GM23248 (cell line): ENCODE measurements around the gene RBM47. TPM values are rescaled to one million over a fixed set of nuclear protein-coding genes. Genes with fewer than 3 reads are reported as not detected.

Source experiments
- DNase-seq: peaks from one replicate; pipeline ENCODE4 v3.0.0-alpha.2; 2015
- H2AFZ ChIP-seq: fragments of 200-600 bp; sonication (generic); 2 replicates; pipeline ENCODE4 v1.6.1; 2016; ENCODE audit warnings: antibody characterized with exemption
- H3F3A ChIP-seq: fragments of 200-600 bp; sonication (generic); 2 replicates; pipeline ENCODE4 v1.6.1; 2016; ENCODE audit warnings: mild to moderate bottlenecking, antibody characterized with exemption, mixed run types; ENCODE audit not compliant: insufficient read depth
- H3K27ac ChIP-seq: fragments of 200-600 bp; sonication (generic); 2 replicates; pipeline ENCODE4 v1.5.1; 2016; ENCODE audit warnings: mild to moderate bottlenecking
- H3K27me3 ChIP-seq: fragments of 200-600 bp; sonication (generic); replicated peaks from 2 replicates; pipeline ENCODE4 v1.6.1; 2016; ENCODE audit warnings: mild to moderate bottlenecking; ENCODE audit not compliant: insufficient read depth
- H3K36me3 ChIP-seq: fragments of 200-600 bp; sonication (generic); 2 replicates; pipeline ENCODE4 v1.6.1; 2016; ENCODE audit warnings: low read depth, mild to moderate bottlenecking
- H3K4me1 ChIP-seq: fragments of 200-600 bp; sonication (generic); 2 replicates; pipeline ENCODE4 v1.6.1; 2016; ENCODE audit warnings: mild to moderate bottlenecking; ENCODE audit not compliant: insufficient read depth
- H3K4me2 ChIP-seq: fragments of 200-600 bp; sonication (generic); one replicate; pipeline ENCODE4 v1.6.1; 2016; ENCODE audit warnings: mild to moderate bottlenecking; ENCODE audit not compliant: unreplicated experiment
- H3K4me3 ChIP-seq: fragments of 200-600 bp; sonication (generic); 2 replicates; pipeline ENCODE4 v1.5.1; 2016; ENCODE audit warnings: mild to moderate bottlenecking
- H3K79me2 ChIP-seq: fragments of 200-600 bp; sonication (generic); 2 replicates; pipeline ENCODE4 v1.6.1; 2016; ENCODE audit warnings: mild to moderate bottlenecking; ENCODE audit not compliant: insufficient read depth
- H3K9ac ChIP-seq: fragments of 200-600 bp; sonication (generic); 2 replicates; pipeline ENCODE4 v1.6.1; 2016; ENCODE audit warnings: mild to moderate bottlenecking
- H3K9me2 ChIP-seq: fragments of 200-600 bp; sonication (generic); 2 replicates; pipeline ENCODE4 v1.6.1; 2016; ENCODE audit warnings: mixed run types, mild to moderate bottlenecking, moderate library complexity; ENCODE audit not compliant: insufficient read depth
- H3K9me3 ChIP-seq: fragments of 200-600 bp; sonication (generic); one replicate; pipeline ENCODE4 v1.6.1; 2017; ENCODE audit warnings: low read depth
- H4K20me1 ChIP-seq: fragments of 200-600 bp; sonication (generic); 2 replicates; pipeline ENCODE4 v1.6.0; 2016; ENCODE audit not compliant: insufficient read depth
- EZH2 ChIP-seq: fragments of 200-600 bp; sonication (generic); IDR thresholded peaks from 2 replicates; pipeline ENCODE4 v1.6.1; 2018; ENCODE audit warnings: antibody characterized with exemption, mild to moderate bottlenecking; ENCODE audit not compliant: insufficient read depth, poor library complexity, severe bottlenecking
- EZH2phosphoT487 ChIP-seq: fragments of 200-600 bp; sonication (generic); IDR thresholded peaks from 2 replicates; pipeline ENCODE4 v1.6.1; 2018; ENCODE audit warnings: antibody characterized with exemption, moderate library complexity, mild to moderate bottlenecking, low read depth; ENCODE audit not compliant: insufficient read depth
- whole genome bisulfite sequencing, 2 experiments: methylation state at CpG; one replicate each; pipeline ENCODE4 v1.1.6; 2015 to 2017; ENCODE audit warnings: low lambda C conversion rate in 2 of 2, low coverage in 1 of 2; ENCODE audit errors: missing lambda C conversion rate in 2 of 2; 5-methylcytosine and 5-hydroxymethylcytosine counted together
- in situ Hi-C: fragments of 300-500 bp; cut with MboI; formaldehyde crosslinking; loops from 2 replicates; pipeline ENCODE4 v1.15.0; 2020
- polyA plus RNA-seq: library from polyadenylated mRNA; unstranded; fragments of >200 nt; fragmentation: Nextera tagmentation; extraction: Ambion mirVana; gene quantifications from 2 replicates; pipeline ENCODE4 v1.2.1, GENCODE V29; 2016
- total RNA-seq: library from RNA; depleted of rRNA; stranded (reverse); fragments of >200 nt; shearing (Covaris generic); gene quantifications from 2 replicates; pipeline ENCODE4 v1.2.3, GENCODE V29; 2014

RBM47 gene
- total and polyA plus RNA-seq, 2 experiments from 2014 or later: 0.70 to 1.3 TPM

GRCh38 chr4:40651280-40651679, 21.6 kb upstream of the RBM47 start:
- Histone ChIP-seq H3F3A (no peaks in the 10 kb centered on the region), H3K9me2 (no peaks in the 10 kb centered on the region), H3K9ac (no peak overlapping the region), H3K79me2 (no peaks in the 10 kb centered on the region), H3K36me3 (no peaks in the 10 kb centered on the region), H2AFZ (no peak overlapping the region), H3K4me3 (no peak overlapping the region), H3K27me3 (no peaks in the 10 kb centered on the region), H3K4me1 (no peaks in the 10 kb centered on the region), H3K4me2 (no peak overlapping the region), H3K27ac (no peak overlapping the region), H4K20me1 (no peaks in the 10 kb centered on the region), H3K9me3 (no peaks in the 10 kb centered on the region)
- WGBS, 2 experiments: 72 to 83% methylated on average over 2 of the region's 2 CpGs
- no peak for DNase-seq
- TF ChIP-seq EZH2phosphoT487: no peak
- TF ChIP-seq EZH2: no peak
- in situ Hi-C loops: no loop called here

- Histone ChIP-seq H3K79me2 (no peaks in the 10 kb centered on the region), H4K20me1 (no peaks in the 10 kb centered on the region), H3K4me3 (no peak overlapping the region), H3K27ac (no peak overlapping the region), H3F3A (no peaks in the 10 kb centered on the region), H2AFZ (no peak overlapping the region), H3K36me3 (no peaks in the 10 kb centered on the region), H3K9me3 (no peaks in the 10 kb centered on the region), H3K4me2 (no peak overlapping the region), H3K27me3 (peaks cover 7% of the 10 kb centered on the region; the same call in 1 of the 2 replicates), H3K9ac (no peak overlapping the region), H3K4me1 (no peaks in the 10 kb centered on the region), H3K9me2 (no peaks in the 10 kb centered on the region)
- no peak for DNase-seq
- no peak for TF ChIP-seq EZH2
- TF ChIP-seq EZH2phosphoT487: no peak
- WGBS, 2 experiments: 70 to 72% methylated on average over 6 of the region's 6 CpGs
- in situ Hi-C loops: loop anchor here (25.0 kb wide), 1 partner anchor 88 kb away; the partner anchor contains the start of gene NSUN7
These were observed 19.7 kb upstream of the RBM47 start for GRCh38 chr4:40649321-40649720.

- Histone ChIP-seq H3K27ac (no peak overlapping the region), H3K27me3 (peaks cover 7% of the 10 kb centered on the region; the same call in 1 of the 2 replicates), H4K20me1 (no peaks in the 10 kb centered on the region), H3K36me3 (no peaks in the 10 kb centered on the region), H3K9me3 (no peaks in the 10 kb centered on the region), H2AFZ (no peak overlapping the region), H3K9me2 (no peaks in the 10 kb centered on the region), H3K9ac (no peak overlapping the region), H3K4me1 (no peaks in the 10 kb centered on the region), H3K4me3 (no peak overlapping the region), H3F3A (no peaks in the 10 kb centered on the region), H3K79me2 (no peaks in the 10 kb centered on the region), H3K4me2 (no peak overlapping the region)
- TF ChIP-seq EZH2 (no peak), EZH2phosphoT487 (no peak)
- 85 to 86% methylated on average over 9 of the region's 9 CpGs for WGBS, 2 experiments
- no peak for DNase-seq
- in situ Hi-C loops: loop anchor here (25.0 kb wide), 1 partner anchor 88 kb away; the partner anchor contains the start of gene NSUN7
These were observed 19.1 kb upstream of the RBM47 start for GRCh38 chr4:40648742-40649281.

- H3K79me2 ChIP-seq: no peaks in the 10 kb centered on the region
- DNase-seq: no peak
- in situ Hi-C loops: loop anchor here (25.0 kb wide), 1 partner anchor 89 kb away; the partner anchor contains the start of gene NSUN7
- H3K4me3 ChIP-seq: no peak overlapping the region
- no peak overlapping the region for H3K27ac ChIP-seq
- H3K9me2 ChIP-seq: no peaks in the 10 kb centered on the region
- no peaks in the 10 kb centered on the region for H3F3A ChIP-seq
- no peak overlapping the region for H2AFZ ChIP-seq
- H3K9ac ChIP-seq: no peak overlapping the region
- H3K4me2 ChIP-seq: no peak overlapping the region
- H3K4me1 ChIP-seq: no peaks in the 10 kb centered on the region
- no peaks in the 10 kb centered on the region for H4K20me1 ChIP-seq
- TF ChIP-seq EZH2phosphoT487 (no peak), EZH2 (no peak)
- H3K9me3 ChIP-seq: no peaks in the 10 kb centered on the region
- peaks cover 7% of the 10 kb centered on the region; the same call in 1 of the 2 replicates for H3K27me3 ChIP-seq
- no peaks in the 10 kb centered on the region for H3K36me3 ChIP-seq
These were observed 18.5 kb upstream of the RBM47 start for GRCh38 chr4:40648131-40648530.

GRCh38 chr4:40645586-40645985, 15.9 kb upstream of the RBM47 start:
- Histone ChIP-seq H3F3A (no peaks in the 10 kb centered on the region), H3K4me3 (no peak overlapping the region), H3K36me3 (no peaks in the 10 kb centered on the region), H3K79me2 (no peaks in the 10 kb centered on the region), H3K9ac (no peak overlapping the region), H4K20me1 (no peaks in the 10 kb centered on the region), H2AFZ (no peak overlapping the region), H3K4me2 (no peak overlapping the region), H3K27ac (no peak overlapping the region), H3K27me3 (peaks cover 7% of the 10 kb centered on the region; the same call in 1 of the 2 replicates), H3K4me1 (no peaks in the 10 kb centered on the region), H3K9me2 (no peaks in the 10 kb centered on the region), H3K9me3 (no peaks in the 10 kb centered on the region)
- TF ChIP-seq EZH2phosphoT487 (no peak), EZH2 (no peak)
- no peak for DNase-seq
- in situ Hi-C loops: loop anchor here (25.0 kb wide), 1 partner anchor 92 kb away; the partner anchor contains the start of gene NSUN7
